GM23338 (cell line): ENCODE results near the gene ESR2. TPM values are rescaled to one million over a fixed set of nuclear protein-coding genes. Genes with fewer than 3 reads are reported as not detected.

Experiments
- ATAC-seq: fragments of 200-7000 bp; cut with Tn5 transposase; 3 replicates; pipeline ENCODE4 v1.9.1; 2020
- DNase-seq: peaks from one replicate; pipeline ENCODE4 v3.0.0-alpha.2; 2015; ENCODE audit warnings: low spot score
- H2AFZ ChIP-seq: fragments of 200-600 bp; sonication (generic); 2 replicates; pipeline ENCODE4 v1.8.0; 2016; ENCODE audit warnings: antibody characterized with exemption, mild to moderate bottlenecking, moderate library complexity
- H3F3A ChIP-seq: fragments of 200-600 bp; sonication (generic); replicated peaks from 2 replicates; pipeline ENCODE4 v1.8.0; 2017; ENCODE audit warnings: antibody characterized with exemption, mixed run types, low read depth
- H3K27ac ChIP-seq: fragments of 200-600 bp; sonication (generic); 2 replicates; pipeline ENCODE4 v1.6.1; 2016; ENCODE audit warnings: low read depth
- H3K27me3 ChIP-seq: fragments of 200-600 bp; sonication (generic); 2 replicates; pipeline ENCODE4 v1.8.0; 2016; ENCODE audit warnings: mild to moderate bottlenecking, mixed run types, moderate library complexity; ENCODE audit not compliant: insufficient read depth
- H3K36me3 ChIP-seq: fragments of 200-600 bp; sonication (generic); 2 replicates; pipeline ENCODE4 v1.8.0; 2016; ENCODE audit warnings: mild to moderate bottlenecking; ENCODE audit not compliant: insufficient read depth
- H3K4me1 ChIP-seq: fragments of 200-600 bp; sonication (generic); 2 replicates; pipeline ENCODE4 v1.8.0; 2016; ENCODE audit warnings: mild to moderate bottlenecking, moderate library complexity; ENCODE audit not compliant: insufficient read depth
- H3K4me2 ChIP-seq: fragments of 200-600 bp; sonication (generic); 2 replicates; pipeline ENCODE4 v1.7.1; 2017; ENCODE audit warnings: mixed run types
- H3K4me3 ChIP-seq: fragments of 200-600 bp; sonication (generic); 2 replicates; pipeline ENCODE4 v1.6.1; 2016; ENCODE audit warnings: mixed run types
- H3K79me2 ChIP-seq: fragments of 200-600 bp; sonication (generic); replicated peaks from 2 replicates; pipeline ENCODE4 v1.8.0; 2017; ENCODE audit warnings: mild to moderate bottlenecking; ENCODE audit not compliant: insufficient read depth
- H3K9me2 ChIP-seq: fragments of 200-600 bp; sonication (generic); 2 replicates; pipeline ENCODE4 v1.8.0; 2017; ENCODE audit not compliant: insufficient read depth
- H4K20me1 ChIP-seq: fragments of 200-600 bp; sonication (generic); replicated peaks from 2 replicates; pipeline ENCODE4 v1.8.0; 2017; ENCODE audit warnings: mild to moderate bottlenecking; ENCODE audit not compliant: insufficient read depth
- H3K27ac Mint-ChIP-seq: 2 replicates; pipeline ENCODE4 v1.8.0; 2020; ENCODE audit warnings: inconsistent platforms, mild to moderate bottlenecking, moderate library complexity, mixed read lengths
- H3K27me3 Mint-ChIP-seq: 3 replicates; pipeline ENCODE4 v1.8.0; 2022; ENCODE audit warnings: low read depth, mild to moderate bottlenecking, moderate library complexity, mixed read lengths, inconsistent platforms; ENCODE audit not compliant: insufficient read depth, poor library complexity
- H3K36me3 Mint-ChIP-seq: 3 replicates; pipeline ENCODE4 v1.8.0; 2021; ENCODE audit warnings: low read depth, mild to moderate bottlenecking, inconsistent platforms, moderate library complexity, mixed read lengths
- H3K4me1 Mint-ChIP-seq: 3 replicates; pipeline ENCODE4 v1.8.0; 2020; ENCODE audit warnings: mild to moderate bottlenecking, inconsistent platforms, mixed read lengths
- H3K4me3 Mint-ChIP-seq: 3 replicates; pipeline ENCODE4 v1.8.0; 2021; ENCODE audit warnings: moderate library complexity, mild to moderate bottlenecking, inconsistent platforms, mixed read lengths
- H3K9me3 Mint-ChIP-seq: 3 replicates; pipeline ENCODE4 v1.8.0; 2020; ENCODE audit warnings: moderate library complexity, mild to moderate bottlenecking, inconsistent platforms, mixed read lengths
- CREB1 ChIP-seq: fragments of 250-450 bp; sonication (Bioruptor Pico); IDR thresholded peaks from 2 replicates; pipeline ENCODE4 v1.5.0; 2020; ENCODE audit warnings: low read depth, mild to moderate bottlenecking, moderate library complexity
- ETS1 ChIP-seq: IDR thresholded peaks from 2 replicates; pipeline ENCODE4 v1.6.1; 2016; ENCODE audit warnings: antibody characterized with exemption
- EZH2phosphoT487 ChIP-seq: fragments of 200-600 bp; sonication (generic); IDR thresholded peaks from one replicate; pipeline ENCODE4 v1.8.1; 2018; ENCODE audit warnings: antibody characterized with exemption; ENCODE audit not compliant: unreplicated experiment
- NANOG ChIP-seq: IDR thresholded peaks from 2 replicates; pipeline ENCODE4 v1.6.1; 2016; ENCODE audit warnings: antibody characterized with exemption, borderline replicate concordance
- POLR2AphosphoS5 ChIP-seq: IDR thresholded peaks from 2 replicates; pipeline ENCODE4 v1.6.1; 2016; ENCODE audit warnings: antibody characterized with exemption, low read depth
- REST ChIP-seq: IDR thresholded peaks from one replicate; pipeline ENCODE4 v1.6.1; 2018; ENCODE audit warnings: antibody characterized with exemption; ENCODE audit not compliant: unreplicated experiment
- STAT1 ChIP-seq: IDR thresholded peaks from one replicate; pipeline ENCODE4 v1.6.1; 2016; ENCODE audit warnings: antibody characterized with exemption; ENCODE audit not compliant: unreplicated experiment
- ZNF114 ChIP-seq: fragments of 250-450 bp; sonication (Bioruptor Pico); IDR thresholded peaks from 2 replicates; pipeline ENCODE4 v1.5.0; 2020; ENCODE audit warnings: mild to moderate bottlenecking, moderate library complexity
- ZNF331 ChIP-seq: fragments of 250-450 bp; sonication (Bioruptor Pico); IDR thresholded peaks from 2 replicates; pipeline ENCODE4 v1.5.0; 2020; ENCODE audit warnings: low read depth, mild to moderate bottlenecking, moderate library complexity
- polyA plus RNA-seq: library from polyadenylated mRNA; unstranded; fragments of >200 nt; fragmentation: Nextera tagmentation; extraction: Ambion mirVana; gene quantifications from 2 replicates; pipeline ENCODE4 v1.2.1, GENCODE V29; 2016
- total RNA-seq: library from RNA; depleted of rRNA; stranded (reverse); fragments of >200 nt; shearing (Covaris generic); gene quantifications from 2 replicates; pipeline ENCODE4 v1.2.3, GENCODE V29; 2014

The ESR2 gene
- total and polyA plus RNA-seq, 2 experiments from 2014 or later = 0.58 to 0.59 TPM

- Histone ChIP-seq H3K4me3 (no peak overlapping the region), H3K4me1 (no peaks in the 10 kb centered on the region), H3K79me2 (no peaks in the 10 kb centered on the region), H3K36me3 (no peaks in the 10 kb centered on the region), H3K4me2 (no peak overlapping the region), H2AFZ (no peak overlapping the region), H3K27ac (no peak overlapping the region), H3K27me3 (no peaks in the 10 kb centered on the region), H4K20me1 (no peaks in the 10 kb centered on the region), H3F3A (no peaks in the 10 kb centered on the region), H3K9me2 (no peaks in the 10 kb centered on the region)
- ATAC-seq (no peak), DNase-seq (no peak)
- H3K36me3 Mint-ChIP-seq = no peaks in the 10 kb centered on the region
- no peaks in the 10 kb centered on the region for H3K27me3 Mint-ChIP-seq
- H3K9me3 Mint-ChIP-seq = no peaks in the 10 kb centered on the region
- no peak overlapping the region for H3K4me3 Mint-ChIP-seq
- no peak overlapping the region for H3K27ac Mint-ChIP-seq
- H3K4me1 Mint-ChIP-seq = no peaks in the 10 kb centered on the region
- TF ChIP-seq CREB1 (CRISPR knock-in tag) (no peak), STAT1 (no peak), REST (no peak)
Measured at GRCh38 chr14:64107438-64107837, 186.7 kb downstream of the ESR2 start.

- Mint-ChIP-seq H3K9me3 (no peaks in the 10 kb centered on the region; the same call in 2 of the 3 replicates), H3K4me1 (peaks cover 8% of the 10 kb centered on the region; the same call in 2 of the 3 replicates), H3K4me3 (no peak overlapping the region), H3K27me3 (peaks cover 4% of the 10 kb centered on the region), H3K27ac (no peak overlapping the region), H3K36me3 (peaks cover 16% of the 10 kb centered on the region)
- peaks cover 5% of the 10 kb centered on the region; the same call in 1 of the 2 replicates for H3K4me1 ChIP-seq
- no peaks in the 10 kb centered on the region for H3K9me2 ChIP-seq
- no peak overlapping the region for H3K4me2 ChIP-seq
- H3K27ac ChIP-seq = no peak overlapping the region
- no peak overlapping the region for H2AFZ ChIP-seq
- TF ChIP-seq REST = no peak
- no peak for TF ChIP-seq ETS1
- no peak for TF ChIP-seq ZNF331
- TF ChIP-seq CREB1 (CRISPR knock-in tag) = no peak
- TF ChIP-seq NANOG = no peak
- no peak for TF ChIP-seq ZNF114
- no peak for TF ChIP-seq POLR2AphosphoS5
- TF ChIP-seq EZH2phosphoT487 = no peak
- H3F3A ChIP-seq = no peaks in the 10 kb centered on the region
- no peaks in the 10 kb centered on the region for H3K36me3 ChIP-seq
- DNase-seq (no peak), ATAC-seq (no peak)
- no peaks in the 10 kb centered on the region for H3K27me3 ChIP-seq
- H3K79me2 ChIP-seq = no peaks in the 10 kb centered on the region
- no peak overlapping the region for H3K4me3 ChIP-seq
- no peaks in the 10 kb centered on the region for H4K20me1 ChIP-seq
Measured at GRCh38 chr14:64098120-64098519, 196.1 kb downstream of the ESR2 start.
